H1 (cell line): ENCODE measurements around the gene LAD1. TPM values are rescaled to one million over a fixed set of nuclear protein-coding genes. Genes with fewer than 3 reads are reported as not detected.

Source experiments
- E2F6 ChIP-seq: IDR thresholded peaks from 2 replicates; pipeline ENCODE4 v1.6.1; 2012; ENCODE audit warnings: inconsistent platforms
- EP300 ChIP-seq, 2 experiments: IDR thresholded peaks; 1 replicate in 1 of 2; 2 replicates in 1 of 2; pipeline ENCODE4 v1.6.1; 2011 to 2012; ENCODE audit warnings: low read depth in 2 of 2, low read length in 2 of 2, mild to moderate bottlenecking in 2 of 2, borderline replicate concordance in 1 of 2, inconsistent platforms in 1 of 2, moderate library complexity in 1 of 2
- TAF7 ChIP-seq: optimal IDR thresholded peaks from 2 replicates; pipeline ENCODE3; 2011; ENCODE audit warnings: low read depth, mild to moderate bottlenecking, inconsistent platforms, low read length, moderate library complexity, borderline replicate concordance
- polyA plus RNA-seq, 7 experiments: library from polyadenylated mRNA; depleted of rRNA in 3 of 7; stranded (reverse) in 5 of 7; unstranded in 2 of 7; fragments of >200 nt in 5 of 7; fragments of 200-250 nt in 2 of 7; gene quantifications; 1 replicate in 5 of 7; 2 replicates in 1 of 7; 4 replicates in 1 of 7; pipeline versions ENCODE4 v1.2.1 to v1.2.3, GENCODE V29; 2011 to 2013; ENCODE audit warnings: missing spikeins in 2 of 7, mixed read lengths in 2 of 7
- total RNA-seq: library from RNA; stranded (reverse); fragmentation: NEBNext Ultra II Directional; extraction: Animal tissue kit (Norgen Biotek cat#: 25700); gene quantifications from 2 replicates; pipeline ENCODE4 v1.2.1, GENCODE V29; 2021

The LAD1 gene
- total and polyA plus RNA-seq, 2 of the 8 experiments (the other 6 are each of a cell fraction or from before 2014, with no cell fraction given) = 9.3 to 32.8 TPM

DNA sequence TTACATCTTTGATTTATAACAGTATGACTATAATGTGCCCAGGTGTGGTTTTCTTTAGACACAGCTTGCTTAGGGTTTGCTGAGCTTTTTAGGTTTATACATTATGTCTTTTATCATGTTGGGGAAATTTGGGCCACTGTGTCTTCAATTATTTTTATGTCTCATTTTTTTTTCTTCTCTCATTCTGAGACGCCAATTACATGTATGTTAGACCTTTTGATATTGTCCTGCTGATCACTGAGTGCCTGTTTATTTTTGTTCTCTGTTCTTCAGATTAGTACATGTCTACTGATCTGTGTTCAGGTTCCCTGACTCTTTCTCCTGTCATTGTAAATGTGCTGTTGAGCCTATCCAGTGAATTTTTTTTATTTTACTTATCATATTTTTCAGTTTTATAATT lies 57.7 kb downstream of the LAD1 start (continued):
- TF ChIP-seq EP300 (IDR thresholded peaks at IDR 0.05; ENCODE audit: borderline replicate concordance in 1 of 2, low read depth in 2 of 2, low read length in 2 of 2) = no peak
- no peak for TF ChIP-seq E2F6
- no peak for TF ChIP-seq TAF7
